ENCODE data around the gene TOP2A.

DNA sequence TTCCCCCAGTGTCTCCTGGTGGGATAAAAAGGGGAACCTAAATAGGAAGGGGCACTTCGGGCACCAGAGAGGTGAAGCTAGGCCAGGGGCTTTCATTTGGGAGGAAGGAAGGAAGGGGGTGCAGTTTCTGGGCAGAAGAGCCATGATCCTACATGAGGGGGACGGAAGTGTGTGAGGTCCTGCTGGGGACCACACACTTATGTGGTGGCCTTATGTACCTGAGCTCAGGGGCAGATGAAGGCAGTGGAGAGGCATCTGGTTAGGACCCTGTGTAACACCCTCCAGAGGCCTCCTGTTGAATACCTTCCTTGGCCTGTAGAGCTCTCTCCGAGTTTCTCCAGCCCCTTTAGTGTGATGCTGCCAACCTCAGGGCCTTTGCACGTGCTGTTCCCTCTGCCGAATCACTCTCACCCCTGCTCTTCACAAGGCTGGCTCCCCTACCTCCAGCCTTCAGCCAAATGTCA lies 46.7 kb upstream of the TOP2A start:
- no peak for TF ChIP-seq CTCF (IDR thresholded peaks at IDR 0.05)
- TF ChIP-seq ZFX (IDR thresholded peaks at IDR 0.05; ENCODE audit: borderline replicate concordance), result no peak

Measured in 22Rv1 (cell line).